Endothelial cell (in vitro differentiated cells): Measurements from ENCODE around the gene UBL3. TPM values are rescaled to one million over a fixed set of nuclear protein-coding genes. Genes with fewer than 3 reads are reported as not detected.

Source experiments
- DNase-seq: peaks from one replicate; pipeline ENCODE4 v3.0.0; 2021; ENCODE audit warnings: low spot score
- H3K27ac Mint-ChIP-seq: one replicate; pipeline ENCODE4 v1.8.0; 2021; ENCODE audit warnings: mixed read lengths, inconsistent platforms; ENCODE audit not compliant: unreplicated experiment
- H3K27me3 Mint-ChIP-seq: one replicate; pipeline ENCODE4 v1.8.0; 2021; ENCODE audit warnings: mild to moderate bottlenecking, moderate library complexity, mixed read lengths, inconsistent platforms; ENCODE audit not compliant: unreplicated experiment
- H3K36me3 Mint-ChIP-seq: one replicate; pipeline ENCODE4 v1.8.0; 2021; ENCODE audit warnings: mild to moderate bottlenecking, low read depth, mixed read lengths, inconsistent platforms; ENCODE audit not compliant: unreplicated experiment
- H3K4me1 Mint-ChIP-seq: one replicate; pipeline ENCODE4 v1.8.0; 2021; ENCODE audit warnings: mild to moderate bottlenecking, mixed read lengths, inconsistent platforms; ENCODE audit not compliant: unreplicated experiment
- H3K4me3 Mint-ChIP-seq: one replicate; pipeline ENCODE4 v1.8.0; 2021; ENCODE audit warnings: mild to moderate bottlenecking, mixed read lengths, inconsistent platforms; ENCODE audit not compliant: unreplicated experiment
- H3K9me3 Mint-ChIP-seq: one replicate; pipeline ENCODE4 v1.8.0; 2021; ENCODE audit warnings: mixed read lengths, inconsistent platforms; ENCODE audit not compliant: unreplicated experiment
- total RNA-seq: library from RNA; stranded (reverse); fragmentation: NEBNext Ultra II Directional; extraction: Animal tissue kit (Norgen Biotek cat#: 25700); gene quantifications from one replicate; pipeline ENCODE4 v1.2.1, GENCODE V29; 2021; ENCODE audit not compliant: unreplicated experiment
- TF ChIP-seq, protein P1 (sequence below): fragments of 200-600 bp; sonication (generic); IDR thresholded peaks from one replicate; pipeline ENCODE4 v1.5.0; 2021; ENCODE audit warnings: antibody characterized with exemption; ENCODE audit not compliant: unreplicated experiment

UBL3 gene
- total RNA-seq, 1 donor from 2014 or later = 17.1 TPM

DNA sequence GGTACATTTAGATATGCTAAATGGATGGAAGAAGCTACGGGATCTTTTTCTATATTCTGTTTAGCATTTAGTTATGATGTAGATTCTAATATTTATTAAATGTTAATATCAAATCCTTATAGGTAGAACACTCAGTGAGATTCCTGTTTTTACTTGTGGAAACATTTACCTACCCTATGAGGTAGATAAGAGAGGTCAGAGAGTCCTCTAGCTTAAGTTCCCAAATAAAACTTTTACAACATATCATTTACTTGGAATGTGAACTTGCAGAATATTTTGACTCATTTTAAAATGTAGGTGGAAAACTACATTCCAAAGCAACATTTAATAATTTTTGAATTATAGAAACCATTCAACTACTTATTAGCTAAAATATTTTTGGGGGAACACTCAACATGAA lies 63.7 kb downstream of the UBL3 start:
- no peak for DNase-seq
- Mint-ChIP-seq H3K27ac (no peak overlapping the region), H3K27me3 (peaks cover 2% of the 10 kb centered on the region), H3K4me1 (peaks cover 2% of the 10 kb centered on the region), H3K36me3 (no peaks in the 10 kb centered on the region), H3K9me3 (no peaks in the 10 kb centered on the region), H3K4me3 (no peak overlapping the region)
- TF ChIP-seq, protein P1, sequence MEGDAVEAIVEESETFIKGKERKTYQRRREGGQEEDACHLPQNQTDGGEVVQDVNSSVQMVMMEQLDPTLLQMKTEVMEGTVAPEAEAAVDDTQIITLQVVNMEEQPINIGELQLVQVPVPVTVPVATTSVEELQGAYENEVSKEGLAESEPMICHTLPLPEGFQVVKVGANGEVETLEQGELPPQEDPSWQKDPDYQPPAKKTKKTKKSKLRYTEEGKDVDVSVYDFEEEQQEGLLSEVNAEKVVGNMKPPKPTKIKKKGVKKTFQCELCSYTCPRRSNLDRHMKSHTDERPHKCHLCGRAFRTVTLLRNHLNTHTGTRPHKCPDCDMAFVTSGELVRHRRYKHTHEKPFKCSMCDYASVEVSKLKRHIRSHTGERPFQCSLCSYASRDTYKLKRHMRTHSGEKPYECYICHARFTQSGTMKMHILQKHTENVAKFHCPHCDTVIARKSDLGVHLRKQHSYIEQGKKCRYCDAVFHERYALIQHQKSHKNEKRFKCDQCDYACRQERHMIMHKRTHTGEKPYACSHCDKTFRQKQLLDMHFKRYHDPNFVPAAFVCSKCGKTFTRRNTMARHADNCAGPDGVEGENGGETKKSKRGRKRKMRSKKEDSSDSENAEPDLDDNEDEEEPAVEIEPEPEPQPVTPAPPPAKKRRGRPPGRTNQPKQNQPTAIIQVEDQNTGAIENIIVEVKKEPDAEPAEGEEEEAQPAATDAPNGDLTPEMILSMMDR = no peak

DNA sequence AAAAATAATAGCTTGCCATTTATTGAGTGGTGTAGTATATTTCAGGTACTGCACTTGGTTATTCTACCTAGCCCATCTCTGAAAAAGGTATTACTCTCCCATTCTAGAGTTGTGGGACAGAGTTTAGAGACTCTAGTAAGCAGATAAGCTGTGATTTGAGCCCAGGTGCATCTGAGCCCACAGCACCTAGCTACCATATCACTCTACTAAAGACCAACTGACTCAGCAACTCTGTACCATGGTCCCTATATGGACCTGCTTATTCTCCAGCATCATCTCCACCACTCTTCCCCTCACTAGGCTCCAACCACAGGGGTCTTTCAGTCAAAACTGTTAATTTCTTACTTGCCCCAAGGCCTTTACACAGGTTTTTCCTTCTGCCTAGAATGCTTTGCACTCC lies 64.4 kb downstream of the UBL3 start:
- no peak for DNase-seq
- peaks cover 2% of the 10 kb centered on the region for H3K4me1 Mint-ChIP-seq
- no peak overlapping the region for H3K27ac Mint-ChIP-seq
- H3K36me3 Mint-ChIP-seq = no peaks in the 10 kb centered on the region
- H3K9me3 Mint-ChIP-seq = no peaks in the 10 kb centered on the region
- TF ChIP-seq, protein P1 = no peak
- H3K27me3 Mint-ChIP-seq = no peaks in the 10 kb centered on the region
- no peak overlapping the region for H3K4me3 Mint-ChIP-seq

DNA sequence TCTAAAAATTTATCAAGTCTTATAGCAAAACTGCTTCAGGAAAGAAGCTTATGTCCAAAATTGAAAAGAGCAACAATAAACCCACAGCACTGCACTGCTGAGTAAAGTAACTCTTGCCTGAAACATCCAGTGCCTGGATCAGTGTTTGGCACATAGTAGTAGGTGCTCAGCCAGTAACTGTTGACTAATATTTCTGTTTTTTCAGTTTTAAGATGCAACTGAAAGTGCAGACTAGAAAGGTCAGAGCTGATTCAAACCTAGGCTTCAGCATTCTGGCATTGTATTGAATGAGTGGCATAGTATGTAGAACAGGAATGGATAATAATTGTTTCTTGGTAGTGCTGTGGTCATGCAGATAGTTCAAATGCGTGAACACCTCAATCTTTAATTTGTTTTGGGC lies 67.6 kb downstream of the UBL3 start:
- TF ChIP-seq, protein P1 = no peak
- no peaks in the 10 kb centered on the region for H3K27me3 Mint-ChIP-seq
- no peaks in the 10 kb centered on the region for H3K4me1 Mint-ChIP-seq

DNA sequence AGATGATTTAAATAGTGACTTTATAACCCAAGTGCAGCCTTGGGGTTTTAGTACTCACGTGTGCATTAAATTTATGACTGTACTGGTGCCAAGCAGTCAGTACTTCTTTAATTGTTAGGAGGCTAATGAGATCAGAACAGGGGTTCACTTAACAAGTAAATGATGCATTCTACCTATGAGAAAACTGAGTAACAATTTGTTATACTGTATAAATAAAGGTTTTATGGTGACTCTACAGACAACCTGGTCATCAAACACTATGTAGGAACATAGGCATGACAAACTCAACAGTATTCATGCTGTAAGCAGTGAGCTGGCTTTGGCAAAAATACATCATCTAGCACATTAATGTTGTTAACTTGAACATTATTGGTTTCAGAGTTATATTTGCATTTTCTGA lies 75.6 kb downstream of the UBL3 start:
- Mint-ChIP-seq H3K4me3 (no peak overlapping the region), H3K27me3 (no peaks in the 10 kb centered on the region), H3K27ac (no peak overlapping the region), H3K36me3 (no peaks in the 10 kb centered on the region), H3K4me1 (peaks cover 4% of the 10 kb centered on the region), H3K9me3 (no peaks in the 10 kb centered on the region)
- TF ChIP-seq, protein P1 = no peak
- DNase-seq = no peak

More for the DNA sequence above, 67.6 kb downstream of the UBL3 start:
- no peak overlapping the region for H3K27ac Mint-ChIP-seq
- no peak overlapping the region for H3K4me3 Mint-ChIP-seq
- no peaks in the 10 kb centered on the region for H3K9me3 Mint-ChIP-seq
- no peaks in the 10 kb centered on the region for H3K36me3 Mint-ChIP-seq
- DNase-seq = no peak

DNA sequence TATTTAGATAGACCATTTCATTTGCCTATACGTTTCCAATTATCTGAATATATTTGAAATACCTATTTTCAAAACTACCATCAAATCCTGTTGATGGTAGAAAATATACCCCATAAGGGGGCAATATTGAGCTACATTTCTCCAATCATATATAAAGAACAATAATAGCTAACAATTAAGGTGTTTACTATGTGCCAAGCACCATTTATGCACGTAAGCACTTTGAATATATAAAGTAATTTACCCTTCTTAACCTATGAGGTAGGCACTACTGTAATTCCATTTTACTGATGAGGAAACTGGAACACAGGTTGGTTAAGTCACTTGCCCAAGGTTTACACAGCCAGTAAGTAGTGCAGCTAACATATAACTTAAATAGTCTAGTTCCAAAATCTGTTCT lies 79.2 kb downstream of the UBL3 start:
- H3K4me1 Mint-ChIP-seq = peaks cover 4% of the 10 kb centered on the region
- H3K27ac Mint-ChIP-seq = no peak overlapping the region
- H3K36me3 Mint-ChIP-seq = no peaks in the 10 kb centered on the region
- H3K27me3 Mint-ChIP-seq = no peaks in the 10 kb centered on the region
- TF ChIP-seq, protein P1 = peak; percentile 42
- H3K4me3 Mint-ChIP-seq = no peak overlapping the region
- H3K9me3 Mint-ChIP-seq = no peaks in the 10 kb centered on the region
- DNase-seq = no peak
